SK-N-SH treated with all-trans-retinoic acid at 6 μM for 48 hours (cell line): ENCODE measurements around the gene EIF5B.

Experiments used
- ARNTL ChIP-seq: fragments of 450-650 bp; formaldehyde crosslinking; IDR thresholded peaks from 2 replicates; pipeline ENCODE4 v1.5.0; 2020; ENCODE audit warnings: low read depth, mild to moderate bottlenecking, moderate library complexity, borderline replicate concordance
- CSDC2 ChIP-seq: fragments of 250-450 bp; sonication (Bioruptor Pico); IDR thresholded peaks from 2 replicates; pipeline ENCODE4 v1.5.0; 2020; ENCODE audit warnings: mild to moderate bottlenecking, moderate library complexity
- GLIS3 ChIP-seq: fragments of 250-450 bp; sonication (Bioruptor Pico); IDR thresholded peaks from 2 replicates; pipeline ENCODE4 v1.5.0; 2020; ENCODE audit warnings: mild to moderate bottlenecking, moderate library complexity
- ISL1 ChIP-seq: fragments of 250-450 bp; sonication (Bioruptor Pico); IDR thresholded peaks from 2 replicates; pipeline ENCODE4 v2.1.2; 2022; ENCODE audit warnings: mild to moderate bottlenecking, moderate library complexity
- RARB ChIP-seq: fragments of 250-450 bp; sonication (Bioruptor Pico); IDR thresholded peaks from 2 replicates; pipeline ENCODE4 v1.8.0; 2021; ENCODE audit warnings: mild to moderate bottlenecking, moderate library complexity
- SNAI2 ChIP-seq: fragments of 250-450 bp; sonication (Bioruptor Pico); IDR thresholded peaks from 2 replicates; pipeline ENCODE4 v1.5.0; 2020; ENCODE audit warnings: mild to moderate bottlenecking, moderate library complexity
- TOX ChIP-seq: fragments of 250-450 bp; sonication (Bioruptor Pico); IDR thresholded peaks from 2 replicates; pipeline ENCODE4 v1.8.0; 2021; ENCODE audit warnings: mild to moderate bottlenecking, moderate library complexity, borderline replicate concordance
- ZC3H10 ChIP-seq: fragments of 250-450 bp; sonication (Bioruptor Pico); IDR thresholded peaks from 2 replicates; pipeline ENCODE4 v1.5.1; 2021; ENCODE audit warnings: mild to moderate bottlenecking, moderate library complexity
- ZFP30 ChIP-seq: fragments of 450-650 bp; formaldehyde crosslinking; IDR thresholded peaks from 2 replicates; pipeline ENCODE4 v1.5.0; 2022; ENCODE audit warnings: mild to moderate bottlenecking, moderate library complexity
- ZNF70 ChIP-seq: fragments of 450-650 bp; formaldehyde crosslinking; IDR thresholded peaks from 2 replicates; pipeline ENCODE4 v1.5.0; 2020; ENCODE audit warnings: mild to moderate bottlenecking, moderate library complexity
- ZNF8 ChIP-seq: fragments of 450-650 bp; formaldehyde crosslinking; IDR thresholded peaks from 2 replicates; pipeline ENCODE4 v1.5.0; 2020; ENCODE audit warnings: mild to moderate bottlenecking, moderate library complexity
- TF ChIP-seq, protein P1 (sequence below): fragments of 250-450 bp; sonication (Bioruptor Pico); IDR thresholded peaks from 2 replicates; pipeline ENCODE4 v1.5.1; 2020; ENCODE audit warnings: low read depth, mild to moderate bottlenecking, moderate library complexity
- TF ChIP-seq, protein P2 (sequence below): fragments of 250-450 bp; sonication (Bioruptor Pico); IDR thresholded peaks from 2 replicates; pipeline ENCODE4 v1.8.0; 2020; ENCODE audit warnings: mild to moderate bottlenecking, moderate library complexity, borderline replicate concordance
- TF ChIP-seq, protein P3 (sequence below): fragments of 250-450 bp; sonication (Bioruptor Pico); IDR thresholded peaks from 2 replicates; pipeline ENCODE4 v1.8.0; 2021; ENCODE audit warnings: low read depth, mild to moderate bottlenecking, moderate library complexity, borderline replicate concordance

DNA sequence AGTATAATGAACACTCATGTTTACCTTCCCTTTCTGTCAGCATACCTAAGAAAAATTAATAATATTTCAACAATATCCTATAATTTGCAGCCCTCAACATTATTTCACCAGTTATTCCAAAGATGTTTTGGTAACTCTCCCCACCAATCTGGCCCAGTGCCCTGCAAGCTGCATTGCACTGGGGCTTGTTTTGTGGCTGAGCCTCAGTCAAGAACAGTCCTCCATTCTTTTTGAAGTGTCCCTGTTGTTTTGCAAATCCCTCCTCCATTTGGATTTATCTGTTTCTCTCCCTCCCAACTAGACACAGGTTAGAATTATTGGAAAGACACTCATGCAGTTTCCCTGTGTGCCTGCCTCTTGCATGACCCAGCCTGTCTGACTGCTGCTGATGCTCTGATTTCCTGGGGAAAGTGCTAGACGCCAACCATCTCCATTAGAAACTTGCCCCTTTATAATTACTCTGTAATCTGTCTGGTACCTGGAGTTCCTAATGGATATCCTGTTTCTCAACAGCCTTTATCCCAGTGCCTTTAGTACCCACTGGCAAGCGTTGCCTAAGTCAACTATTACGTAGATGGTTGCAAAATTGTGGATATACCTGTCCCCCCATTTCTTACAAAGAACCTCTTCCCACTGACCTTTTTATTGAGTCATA is 60.2 kb downstream of the EIF5B start:
- TF ChIP-seq ZNF70 (CRISPR knock-in tag) (no peak), RARB (CRISPR knock-in tag) (no peak), ARNTL (no peak), TOX (CRISPR knock-in tag) (no peak), GLIS3 (CRISPR knock-in tag) (no peak), ZNF8 (CRISPR knock-in tag) (no peak), CSDC2 (CRISPR knock-in tag) (no peak), ZFP30 (CRISPR knock-in tag) (no peak), ISL1 (CRISPR knock-in tag) (no peak), ZC3H10 (CRISPR knock-in tag) (no peak), SNAI2 (CRISPR knock-in tag) (no peak)
- TF ChIP-seq, protein P1, sequence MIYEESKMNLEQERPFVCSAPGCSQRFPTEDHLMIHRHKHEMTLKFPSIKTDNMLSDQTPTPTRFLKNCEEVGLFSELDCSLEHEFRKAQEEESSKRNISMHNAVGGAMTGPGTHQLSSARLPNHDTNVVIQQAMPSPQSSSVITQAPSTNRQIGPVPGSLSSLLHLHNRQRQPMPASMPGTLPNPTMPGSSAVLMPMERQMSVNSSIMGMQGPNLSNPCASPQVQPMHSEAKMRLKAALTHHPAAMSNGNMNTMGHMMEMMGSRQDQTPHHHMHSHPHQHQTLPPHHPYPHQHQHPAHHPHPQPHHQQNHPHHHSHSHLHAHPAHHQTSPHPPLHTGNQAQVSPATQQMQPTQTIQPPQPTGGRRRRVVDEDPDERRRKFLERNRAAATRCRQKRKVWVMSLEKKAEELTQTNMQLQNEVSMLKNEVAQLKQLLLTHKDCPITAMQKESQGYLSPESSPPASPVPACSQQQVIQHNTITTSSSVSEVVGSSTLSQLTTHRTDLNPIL (CRISPR knock-in tag), result no peak
- TF ChIP-seq, protein P2, sequence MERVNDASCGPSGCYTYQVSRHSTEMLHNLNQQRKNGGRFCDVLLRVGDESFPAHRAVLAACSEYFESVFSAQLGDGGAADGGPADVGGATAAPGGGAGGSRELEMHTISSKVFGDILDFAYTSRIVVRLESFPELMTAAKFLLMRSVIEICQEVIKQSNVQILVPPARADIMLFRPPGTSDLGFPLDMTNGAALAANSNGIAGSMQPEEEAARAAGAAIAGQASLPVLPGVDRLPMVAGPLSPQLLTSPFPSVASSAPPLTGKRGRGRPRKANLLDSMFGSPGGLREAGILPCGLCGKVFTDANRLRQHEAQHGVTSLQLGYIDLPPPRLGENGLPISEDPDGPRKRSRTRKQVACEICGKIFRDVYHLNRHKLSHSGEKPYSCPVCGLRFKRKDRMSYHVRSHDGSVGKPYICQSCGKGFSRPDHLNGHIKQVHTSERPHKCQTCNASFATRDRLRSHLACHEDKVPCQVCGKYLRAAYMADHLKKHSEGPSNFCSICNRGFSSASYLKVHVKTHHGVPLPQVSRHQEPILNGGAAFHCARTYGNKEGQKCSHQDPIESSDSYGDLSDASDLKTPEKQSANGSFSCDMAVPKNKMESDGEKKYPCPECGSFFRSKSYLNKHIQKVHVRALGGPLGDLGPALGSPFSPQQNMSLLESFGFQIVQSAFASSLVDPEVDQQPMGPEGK, result no peak
- TF ChIP-seq, protein P3, sequence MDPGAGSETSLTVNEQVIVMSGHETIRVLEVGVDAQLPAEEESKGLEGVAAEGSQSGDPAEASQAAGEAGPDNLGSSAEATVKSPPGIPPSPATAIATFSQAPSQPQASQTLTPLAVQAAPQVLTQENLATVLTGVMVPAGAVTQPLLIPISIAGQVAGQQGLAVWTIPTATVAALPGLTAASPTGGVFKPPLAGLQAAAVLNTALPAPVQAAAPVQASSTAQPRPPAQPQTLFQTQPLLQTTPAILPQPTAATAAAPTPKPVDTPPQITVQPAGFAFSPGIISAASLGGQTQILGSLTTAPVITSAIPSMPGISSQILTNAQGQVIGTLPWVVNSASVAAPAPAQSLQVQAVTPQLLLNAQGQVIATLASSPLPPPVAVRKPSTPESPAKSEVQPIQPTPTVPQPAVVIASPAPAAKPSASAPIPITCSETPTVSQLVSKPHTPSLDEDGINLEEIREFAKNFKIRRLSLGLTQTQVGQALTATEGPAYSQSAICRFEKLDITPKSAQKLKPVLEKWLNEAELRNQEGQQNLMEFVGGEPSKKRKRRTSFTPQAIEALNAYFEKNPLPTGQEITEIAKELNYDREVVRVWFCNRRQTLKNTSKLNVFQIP (CRISPR knock-in tag), result no peak
